ENCODE data around the gene VMAC.

The VMAC gene

DNA sequence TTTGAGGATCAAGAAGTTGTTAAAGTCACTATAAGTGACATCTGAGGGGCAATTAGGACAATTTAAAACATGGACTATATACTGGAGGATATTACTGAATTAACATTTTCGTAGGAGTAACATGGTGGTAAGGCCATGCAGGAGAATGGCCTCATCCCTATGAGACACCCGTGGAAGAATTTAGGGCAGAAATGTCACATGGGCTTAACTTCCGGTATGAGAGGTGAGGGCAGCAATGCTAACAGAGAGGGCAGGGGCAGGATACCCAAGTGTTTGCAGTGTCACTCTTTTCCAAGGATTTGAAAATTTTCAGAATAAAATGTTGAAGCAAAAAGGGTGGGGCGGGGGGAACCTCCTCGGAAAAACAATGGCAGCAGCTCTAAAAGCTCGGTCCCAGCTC, 49.6 kb downstream of the VMAC start:
- no peak for DNase-seq

DNA sequence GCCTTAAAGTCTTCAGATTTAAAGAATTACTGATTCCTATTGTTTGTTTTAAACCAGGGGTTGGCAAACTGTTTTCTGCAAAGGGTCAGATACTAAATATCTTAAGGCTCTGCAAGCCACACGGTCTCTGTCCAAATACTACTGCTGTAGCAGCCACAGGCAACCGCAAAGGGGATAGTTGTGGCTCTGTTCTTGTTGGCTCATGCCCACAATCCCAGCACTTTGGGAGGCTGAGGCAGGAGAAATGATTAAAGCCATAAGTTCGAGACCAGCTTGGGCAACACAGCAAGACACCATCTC, 50.9 kb downstream of the VMAC start:
- no peak for DNase-seq

DNA sequence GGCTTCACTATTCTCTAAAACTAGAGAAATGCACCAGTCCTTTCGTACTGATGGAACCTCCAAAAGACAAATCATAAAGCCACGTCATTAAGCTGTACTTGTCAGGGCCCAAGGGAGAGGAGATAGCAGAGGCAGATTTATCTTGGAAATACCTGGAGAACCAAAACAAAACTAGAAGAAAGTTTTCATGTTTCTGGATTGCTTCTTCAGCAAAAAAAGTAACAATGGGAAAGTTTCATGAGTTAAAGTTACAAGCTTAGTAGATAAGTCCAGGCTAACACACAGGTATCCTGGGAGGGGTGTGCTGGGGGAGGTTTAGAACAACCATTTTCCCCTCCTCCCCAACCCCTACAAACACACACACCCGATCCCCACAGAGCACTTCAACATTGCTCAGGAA, 51.7 kb downstream of the VMAC start:
- no peak for DNase-seq

DNA sequence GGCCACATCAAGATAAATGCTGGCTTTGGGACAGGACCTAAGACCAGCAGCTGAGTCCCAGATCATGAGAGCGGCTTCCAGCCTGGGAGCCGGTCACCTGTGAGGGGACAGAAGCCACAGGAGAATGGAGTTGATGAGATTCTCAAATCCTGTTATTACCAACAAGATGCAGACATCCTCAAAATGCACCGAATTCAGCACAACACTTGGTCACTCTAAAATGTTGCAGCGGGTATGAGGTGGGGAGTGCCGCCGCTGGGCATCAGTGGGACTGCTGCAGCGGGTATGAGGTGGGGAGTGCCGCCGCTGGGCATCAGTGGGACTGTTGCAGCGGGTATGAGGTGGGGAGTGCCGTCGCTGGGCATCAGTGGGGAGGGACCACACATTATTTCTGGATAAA, 52.1 kb downstream of the VMAC start:
- DNase-seq = no peak

DNA sequence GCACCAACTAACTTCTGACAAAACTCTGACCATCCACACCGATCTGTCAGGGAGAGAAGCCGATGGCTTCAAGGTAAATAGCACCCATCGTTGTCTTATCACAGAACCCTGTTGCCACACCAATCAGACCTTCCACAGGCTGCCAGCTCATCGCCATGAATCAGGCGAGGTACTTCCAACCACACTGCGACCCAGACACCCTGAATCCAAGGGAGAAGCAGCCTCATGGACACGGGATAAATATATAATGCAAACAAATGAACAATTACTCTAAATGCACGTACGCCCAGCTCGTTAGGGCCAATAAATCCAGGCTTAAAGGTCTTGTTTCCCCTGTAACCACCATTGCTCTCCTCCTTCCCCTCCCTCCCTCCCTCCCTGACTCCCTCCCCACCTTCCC, 52.5 kb downstream of the VMAC start:
- DNase-seq = no peak

DNA sequence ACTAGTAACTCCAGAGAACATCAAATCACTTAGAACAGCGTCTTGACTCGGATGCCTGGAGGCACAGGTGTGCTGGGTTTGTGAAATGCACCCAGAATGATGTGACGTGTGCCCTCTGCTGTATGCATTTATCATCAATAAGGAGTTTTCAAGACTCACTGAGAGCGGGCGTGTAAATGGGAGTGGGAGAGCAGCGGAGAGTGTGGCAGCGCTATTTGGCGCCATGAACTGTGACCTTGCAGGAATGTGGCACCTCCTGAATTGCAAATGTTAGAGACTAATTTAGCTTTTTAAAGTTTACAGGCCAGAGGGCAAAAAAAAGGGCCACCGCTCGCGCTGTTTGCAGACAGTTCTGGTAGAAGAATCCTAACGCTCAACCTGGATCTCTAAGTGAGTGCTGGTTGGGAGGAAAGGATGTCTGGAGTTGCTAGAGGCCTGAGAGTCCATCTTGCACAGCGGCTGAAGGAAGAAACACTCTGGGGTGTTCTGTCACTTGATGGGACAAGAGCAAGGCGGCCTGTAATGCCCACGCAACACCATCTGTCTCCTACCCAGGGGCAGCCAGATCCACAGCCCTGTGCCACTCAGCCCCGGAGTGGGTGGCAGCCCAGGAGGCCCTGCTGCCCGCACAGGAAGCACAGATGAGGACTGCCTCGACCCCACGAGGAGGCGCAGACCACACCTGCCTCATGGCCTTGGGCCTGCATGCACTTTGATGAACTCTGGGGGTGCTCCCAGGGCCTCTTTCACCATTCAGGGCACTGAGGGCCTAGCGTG, 53.6 kb downstream of the VMAC start:
- no peak for DNase-seq

DNA sequence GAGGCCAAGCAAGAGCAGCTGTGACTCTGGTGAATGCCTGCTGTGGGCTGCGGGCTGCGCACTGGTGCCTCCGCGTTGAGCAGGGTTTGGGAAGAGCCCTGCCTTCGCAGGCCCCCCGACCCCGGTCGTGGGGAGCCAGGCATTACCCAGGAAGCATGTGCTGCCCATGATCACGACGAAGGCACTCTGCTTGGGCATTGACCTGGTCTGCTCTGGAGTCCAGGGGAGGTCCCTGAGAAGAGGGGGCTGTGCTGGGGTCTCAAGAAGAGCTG, 54.1 kb downstream of the VMAC start:
- DNase-seq = no peak

DNA sequence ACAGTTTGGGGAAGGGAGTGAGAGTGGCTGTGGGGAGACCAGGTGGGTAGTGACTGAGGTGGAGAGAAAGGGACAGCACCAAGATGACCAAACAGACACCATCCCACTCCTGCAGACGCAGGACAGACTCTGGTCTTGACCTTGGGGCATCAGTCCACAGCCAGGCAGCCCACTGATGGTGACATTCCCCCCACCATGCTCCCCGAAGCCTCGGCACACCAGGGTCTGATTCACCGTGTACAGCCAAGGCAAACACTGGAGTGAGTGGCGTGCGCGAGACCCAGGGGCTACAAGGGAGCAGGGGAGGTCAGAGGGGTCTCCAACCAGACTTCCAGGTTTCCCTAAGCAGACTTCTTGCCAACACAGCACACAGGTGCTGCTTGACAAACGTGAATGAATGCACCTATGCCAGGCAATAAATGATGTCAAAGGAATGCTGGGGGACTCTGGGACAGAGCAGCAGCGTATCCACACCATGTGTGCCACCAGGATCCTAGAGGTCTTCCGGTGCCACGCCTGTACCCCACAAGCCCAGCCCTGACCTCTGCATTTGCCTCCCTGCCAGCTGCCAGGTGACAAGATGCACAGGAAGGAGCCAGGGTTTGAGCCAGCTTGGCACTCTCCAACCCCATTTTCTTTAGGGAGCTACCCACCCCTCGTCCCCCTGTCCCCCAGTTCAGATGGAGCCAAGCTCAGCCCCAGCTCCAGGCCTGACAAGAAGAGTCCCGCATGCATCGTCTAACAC, 54.8 kb downstream of the VMAC start:
- DNase-seq = no peak
